ENCODE data around the gene CYTH2. TPM values are rescaled to one million over a fixed set of nuclear protein-coding genes. Genes with fewer than 3 reads are reported as not detected.

Gene CYTH2
- total and polyA plus RNA-seq, 9 of the 15 experiments (the other 6 are each of a cell fraction or from before 2014, with no cell fraction given), result 1.8 to 45.2 (median 23.8) TPM

DNA sequence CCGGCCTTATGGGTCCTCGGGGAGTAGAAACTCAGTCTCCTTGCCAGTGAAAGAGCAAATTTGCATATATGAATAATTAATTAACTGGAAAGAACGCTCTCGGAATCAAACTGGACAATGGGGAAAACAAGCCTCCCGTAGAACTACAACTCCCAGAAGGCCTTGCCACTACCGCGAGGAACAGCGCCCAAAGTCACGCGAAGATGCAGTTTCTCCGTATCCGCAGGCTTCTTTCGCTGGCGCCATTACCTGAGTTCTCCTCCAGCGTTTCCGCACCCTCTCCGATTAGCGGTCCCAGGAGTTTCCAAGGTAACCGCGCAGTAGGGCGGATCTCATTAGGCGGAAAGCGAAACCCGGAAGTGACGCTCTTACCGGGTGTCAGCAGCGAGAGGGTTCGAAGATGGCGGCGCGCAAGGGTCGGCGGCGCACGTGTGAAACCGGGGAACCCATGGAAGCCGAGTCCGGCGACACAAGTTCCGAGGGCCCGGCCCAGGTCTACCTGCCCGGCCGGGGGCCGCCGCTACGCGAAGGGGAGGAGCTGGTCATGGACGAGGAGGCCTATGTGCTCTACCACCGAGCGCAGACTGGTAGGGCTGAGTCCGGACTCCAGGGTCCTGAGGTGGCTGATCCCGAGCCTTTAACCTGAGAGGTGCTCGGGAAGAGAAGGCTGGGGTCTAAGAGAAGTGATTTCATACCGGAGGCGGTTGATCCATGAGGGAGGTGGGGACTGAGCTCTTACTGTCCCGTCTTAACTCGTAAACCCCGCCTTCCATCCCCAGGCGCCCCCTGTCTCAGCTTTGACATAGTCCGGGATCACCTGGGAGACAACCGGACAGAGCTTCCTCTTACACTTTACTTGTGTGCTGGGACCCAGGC lies 23.3 kb upstream of the CYTH2 start, which contains the start of gene GRWD1 (continued):
- TF ChIP-seq, protein P1, sequence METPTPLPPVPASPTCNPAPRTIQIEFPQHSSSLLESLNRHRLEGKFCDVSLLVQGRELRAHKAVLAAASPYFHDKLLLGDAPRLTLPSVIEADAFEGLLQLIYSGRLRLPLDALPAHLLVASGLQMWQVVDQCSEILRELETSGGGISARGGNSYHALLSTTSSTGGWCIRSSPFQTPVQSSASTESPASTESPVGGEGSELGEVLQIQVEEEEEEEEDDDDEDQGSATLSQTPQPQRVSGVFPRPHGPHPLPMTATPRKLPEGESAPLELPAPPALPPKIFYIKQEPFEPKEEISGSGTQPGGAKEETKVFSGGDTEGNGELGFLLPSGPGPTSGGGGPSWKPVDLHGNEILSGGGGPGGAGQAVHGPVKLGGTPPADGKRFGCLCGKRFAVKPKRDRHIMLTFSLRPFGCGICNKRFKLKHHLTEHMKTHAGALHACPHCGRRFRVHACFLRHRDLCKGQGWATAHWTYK (CRISPR knock-in tag; IDR thresholded peaks at IDR 0.05), result 0 out of 2 replicates have a peak, but pooled peaks have one; percentile 16
- TF ChIP-seq SP1 (CRISPR knock-in tag; IDR thresholded peaks at IDR 0.05) (peak; percentile 77), WHSC1 (IDR thresholded peaks at IDR 0.05; ENCODE audit: low read length) (no peak), HDGF (IDR thresholded peaks at IDR 0.05) (no peak), PHB2 (IDR thresholded peaks at IDR 0.05; ENCODE audit: low read depth) (no peak), SMAD3 (CRISPR knock-in tag; conservative IDR thresholded peaks at IDR 0.05) (no peak), E2F4 (CRISPR knock-in tag; IDR thresholded peaks at IDR 0.05; ENCODE audit: low read depth) (peak; percentile 56; the same call in 1 of the 2 replicates), NFE2 (IDR thresholded peaks at IDR 0.05; ENCODE audit: low read depth) (no peak), GTF3C2 (IDR thresholded peaks at IDR 0.05; ENCODE audit: borderline replicate concordance, extremely low read depth, insufficient read length) (no peak), DNMT1 (IDR thresholded peaks at IDR 0.05) (no peak; the same call in 1 of the 2 replicates), ZNF263 (CRISPR knock-in tag; IDR thresholded peaks at IDR 0.05; ENCODE audit: borderline replicate concordance) (peak; percentile 35; the same call in 1 of the 2 replicates), KAT8 (IDR thresholded peaks at IDR 0.05; ENCODE audit: low read depth) (no peak), ZC3H4 (CRISPR knock-in tag; IDR thresholded peaks at IDR 0.05; ENCODE audit: borderline replicate concordance) (no peak), CEBPG (CRISPR knock-in tag; IDR thresholded peaks at IDR 0.05) (no peak), CEBPG (tag; conservative IDR thresholded peaks at IDR 0.05 in 1 of 2, IDR thresholded peaks at IDR 0.05 in 1 of 2) (no peak; a peak in 1 of 4 replicates), ZNF324 (CRISPR knock-in tag; IDR thresholded peaks at IDR 0.05) (no peak), ZNF586 (CRISPR knock-in tag; conservative IDR thresholded peaks at IDR 0.05) (no peak), CC2D1A (IDR thresholded peaks at IDR 0.05) (no peak)
- TF ChIP-seq, protein P2, sequence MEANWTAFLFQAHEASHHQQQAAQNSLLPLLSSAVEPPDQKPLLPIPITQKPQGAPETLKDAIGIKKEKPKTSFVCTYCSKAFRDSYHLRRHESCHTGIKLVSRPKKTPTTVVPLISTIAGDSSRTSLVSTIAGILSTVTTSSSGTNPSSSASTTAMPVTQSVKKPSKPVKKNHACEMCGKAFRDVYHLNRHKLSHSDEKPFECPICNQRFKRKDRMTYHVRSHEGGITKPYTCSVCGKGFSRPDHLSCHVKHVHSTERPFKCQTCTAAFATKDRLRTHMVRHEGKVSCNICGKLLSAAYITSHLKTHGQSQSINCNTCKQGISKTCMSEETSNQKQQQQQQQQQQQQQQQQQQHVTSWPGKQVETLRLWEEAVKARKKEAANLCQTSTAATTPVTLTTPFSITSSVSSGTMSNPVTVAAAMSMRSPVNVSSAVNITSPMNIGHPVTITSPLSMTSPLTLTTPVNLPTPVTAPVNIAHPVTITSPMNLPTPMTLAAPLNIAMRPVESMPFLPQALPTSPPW (CRISPR knock-in tag; IDR thresholded peaks at IDR 0.05), result no peak
- TF ChIP-seq, protein P3, sequence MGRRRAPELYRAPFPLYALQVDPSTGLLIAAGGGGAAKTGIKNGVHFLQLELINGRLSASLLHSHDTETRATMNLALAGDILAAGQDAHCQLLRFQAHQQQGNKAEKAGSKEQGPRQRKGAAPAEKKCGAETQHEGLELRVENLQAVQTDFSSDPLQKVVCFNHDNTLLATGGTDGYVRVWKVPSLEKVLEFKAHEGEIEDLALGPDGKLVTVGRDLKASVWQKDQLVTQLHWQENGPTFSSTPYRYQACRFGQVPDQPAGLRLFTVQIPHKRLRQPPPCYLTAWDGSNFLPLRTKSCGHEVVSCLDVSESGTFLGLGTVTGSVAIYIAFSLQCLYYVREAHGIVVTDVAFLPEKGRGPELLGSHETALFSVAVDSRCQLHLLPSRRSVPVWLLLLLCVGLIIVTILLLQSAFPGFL (CRISPR knock-in tag; IDR thresholded peaks at IDR 0.05), result peak; percentile 86; the same call in 1 of the 2 replicates

Measured in K562 (cell line).